ENCODE measurements around the gene PPFIA3.

- no peak for TF ChIP-seq CTCF (IDR thresholded peaks at IDR 0.05; ENCODE audit: insufficient read depth, low read length, poor library complexity, severe bottlenecking)
- TF ChIP-seq EZH2phosphoT487 (conservative IDR thresholded peaks at IDR 0.05; ENCODE audit: low read length), result no peak
These were observed 2.8 kb upstream of the PPFIA3 start for GRCh38 chr19:49116544-49116943.

All from SU-DHL-6 (cell line).